ENCODE results near the gene CGB2.
"Not testable (repeated sequence)": the region's sequence is repeated elsewhere in the genome, so short reads cannot be mapped to it uniquely, and the experiment has no call there.

The CGB2 gene

DNA sequence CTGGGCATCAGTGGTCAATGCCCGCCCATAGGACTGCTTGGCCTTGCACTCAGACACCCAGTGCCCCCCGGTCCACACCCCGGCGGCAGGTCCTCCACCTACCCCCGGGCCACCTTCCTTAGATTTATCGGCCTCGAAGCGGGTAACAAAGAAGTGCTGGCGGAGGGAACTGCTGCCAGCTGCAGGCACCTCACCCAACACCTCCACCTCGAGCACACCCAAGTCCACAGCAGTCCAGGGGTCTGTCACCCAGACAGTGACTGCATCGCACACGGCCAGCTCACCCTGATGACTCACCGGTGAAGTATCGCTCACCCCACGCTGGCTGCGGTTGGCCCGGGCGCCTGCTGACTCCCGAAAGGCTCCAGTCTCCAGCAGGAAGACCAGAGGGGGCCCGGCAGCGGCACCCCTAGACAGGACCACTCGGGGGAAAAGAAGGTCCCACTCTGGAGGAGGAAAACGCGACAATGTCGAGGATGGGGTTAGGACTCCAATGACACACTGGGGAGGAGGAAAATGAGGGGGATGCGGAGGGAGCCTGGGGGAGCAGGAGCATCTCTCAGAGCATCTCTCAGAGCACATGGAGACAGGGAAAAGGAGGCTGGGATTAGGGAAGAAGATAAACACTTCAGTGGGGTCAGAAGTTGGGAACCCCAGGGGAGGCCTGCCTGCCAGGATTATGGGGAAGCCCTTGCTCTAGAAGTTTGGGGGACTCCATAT, 7.0 kb downstream of the CGB2 start:
- DNase-seq: not testable (repeated sequence)

GRCh38 chr19:49039736-49040135, 8.0 kb downstream of the CGB2 start:
- DNase-seq: not testable (repeated sequence)

GRCh38 chr19:49042177-49042576, 10.5 kb downstream of the CGB2 start:
- DNase-seq: no peak

- not testable (repeated sequence) for DNase-seq
These were observed 11.0 kb downstream of the CGB2 start for GRCh38 chr19:49042666-49043065.

- DNase-seq: not testable (repeated sequence)
These were observed 11.9 kb downstream of the CGB2 start, which contains the start of gene CGB5 for GRCh38 chr19:49043548-49043947. Gene CGB5, plus strand, starts transcription at chr19:49043848. Its CDS starts 362 bp downstream, at chr19:49044210.

DNA sequence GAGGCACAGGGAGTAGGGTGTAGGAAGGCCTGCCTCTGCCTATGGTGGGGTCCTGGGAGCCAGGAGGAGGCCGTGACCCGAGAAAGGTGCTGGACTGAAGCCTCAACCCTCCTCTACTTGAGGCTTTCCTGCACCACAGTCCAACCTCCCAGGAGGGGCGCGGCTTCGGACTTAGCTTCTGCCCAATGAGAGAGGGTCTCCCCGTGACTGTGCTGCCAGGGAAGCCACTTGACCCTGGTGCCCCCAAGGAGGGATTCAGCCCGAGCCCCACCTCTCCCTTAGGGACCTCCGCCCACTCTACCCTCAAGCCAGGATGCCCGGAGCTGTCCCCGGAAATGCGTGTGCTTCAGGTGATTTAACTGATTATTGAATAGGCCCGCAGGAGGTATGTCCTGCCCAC, 17.3 kb downstream of the CGB2 start, which contains the start of gene CGB8:
Gene CGB8, minus strand, starts transcription at position 101 of the 400 bp plus-strand sequence. CDS start 372 bp downstream, outside the sequence.
- DNase-seq: not testable (repeated sequence)

DNA sequence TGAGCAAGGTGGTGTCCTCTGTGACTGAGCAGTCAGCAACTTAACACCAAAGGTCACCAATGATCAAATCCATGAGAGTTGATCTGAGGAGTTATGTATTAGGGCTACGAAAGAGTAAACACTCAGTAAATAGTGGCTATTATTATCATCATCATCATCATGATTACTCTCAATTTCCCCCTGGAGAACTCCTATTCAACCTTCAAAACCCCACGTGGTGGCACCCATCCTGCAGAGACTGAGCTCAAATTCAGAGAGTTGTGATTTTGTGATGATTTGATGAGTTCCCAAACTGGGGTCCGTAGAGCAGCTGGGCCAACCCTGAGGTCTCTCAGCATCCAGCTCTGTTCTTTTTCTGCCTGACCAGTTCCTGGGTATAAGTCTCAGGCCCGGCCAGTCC, 18.1 kb downstream of the CGB2 start:
- DNase-seq: not testable (repeated sequence)

DNA sequence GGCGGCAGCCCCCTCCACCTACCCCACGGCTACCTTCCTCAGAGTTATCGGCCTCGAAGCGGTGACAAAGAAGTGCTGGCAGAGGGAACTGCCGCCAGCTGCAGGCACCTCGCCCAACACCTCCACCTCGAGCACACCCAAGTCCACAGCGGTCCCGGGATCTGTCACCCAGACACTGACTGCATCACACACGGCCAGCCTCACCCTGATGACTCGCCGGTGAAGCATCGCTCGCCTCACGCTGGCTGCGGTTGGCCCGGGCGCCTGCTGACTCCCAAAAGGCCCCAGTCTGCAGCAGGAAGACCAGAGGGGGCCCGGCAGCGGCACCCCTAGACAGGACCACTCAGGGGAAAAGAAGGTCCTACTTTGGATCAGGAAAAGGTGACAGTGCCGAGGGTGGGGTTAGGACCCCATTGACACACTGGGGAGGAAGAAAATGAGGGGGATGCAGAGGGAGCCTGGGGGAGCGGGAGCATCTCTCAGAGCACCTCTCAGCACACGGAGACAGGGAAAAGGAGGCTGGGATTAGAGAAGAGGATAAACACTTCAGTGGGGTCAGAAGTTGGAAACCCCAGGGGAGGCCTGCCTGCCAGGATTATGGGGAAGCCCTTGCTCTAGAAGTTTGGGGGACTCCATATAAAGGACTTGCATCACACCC, 18.8 kb downstream of the CGB2 start:
- not testable (repeated sequence) for DNase-seq

DNA sequence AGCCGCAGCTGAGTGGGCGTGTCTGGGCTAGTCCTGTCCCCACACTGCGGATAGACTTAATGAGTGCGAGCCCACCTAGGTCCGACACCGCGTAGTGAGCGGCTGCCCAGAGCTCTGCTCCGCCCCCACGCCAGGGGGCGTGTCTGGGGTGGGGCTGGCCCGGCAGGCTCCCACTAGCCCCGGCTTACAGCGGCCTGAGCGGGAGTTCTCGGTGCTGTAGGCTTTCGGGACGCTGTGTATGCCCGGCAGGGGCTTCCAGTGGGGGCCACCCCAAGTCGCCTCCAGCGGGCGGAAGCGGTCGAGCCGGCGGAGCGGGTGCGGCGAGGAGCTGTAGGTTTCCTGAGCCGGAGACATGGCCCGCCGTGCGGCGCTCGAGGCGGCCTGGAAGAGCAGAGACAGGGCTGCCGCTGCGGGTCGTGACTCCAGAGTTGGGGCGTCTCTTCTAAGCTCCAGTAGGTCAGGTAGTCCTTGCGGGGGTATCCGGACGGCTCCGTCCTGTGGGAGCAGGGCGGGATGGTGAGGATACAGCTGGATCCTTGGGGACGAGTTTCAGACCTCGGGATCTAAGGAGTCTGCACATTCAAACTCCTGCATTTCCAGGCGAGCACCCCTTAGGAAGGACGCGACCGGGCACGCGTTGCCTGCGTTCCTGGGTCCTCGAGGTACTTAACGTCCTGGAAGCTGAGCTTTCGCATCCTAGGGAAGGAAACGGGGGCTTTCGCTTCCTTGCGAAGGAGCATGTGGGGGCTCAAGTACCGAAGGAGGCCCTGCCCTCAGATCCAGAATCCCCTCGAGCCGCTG, 24.6 kb downstream of the CGB2 start:
- peak; percentile 64 for DNase-seq

DNA sequence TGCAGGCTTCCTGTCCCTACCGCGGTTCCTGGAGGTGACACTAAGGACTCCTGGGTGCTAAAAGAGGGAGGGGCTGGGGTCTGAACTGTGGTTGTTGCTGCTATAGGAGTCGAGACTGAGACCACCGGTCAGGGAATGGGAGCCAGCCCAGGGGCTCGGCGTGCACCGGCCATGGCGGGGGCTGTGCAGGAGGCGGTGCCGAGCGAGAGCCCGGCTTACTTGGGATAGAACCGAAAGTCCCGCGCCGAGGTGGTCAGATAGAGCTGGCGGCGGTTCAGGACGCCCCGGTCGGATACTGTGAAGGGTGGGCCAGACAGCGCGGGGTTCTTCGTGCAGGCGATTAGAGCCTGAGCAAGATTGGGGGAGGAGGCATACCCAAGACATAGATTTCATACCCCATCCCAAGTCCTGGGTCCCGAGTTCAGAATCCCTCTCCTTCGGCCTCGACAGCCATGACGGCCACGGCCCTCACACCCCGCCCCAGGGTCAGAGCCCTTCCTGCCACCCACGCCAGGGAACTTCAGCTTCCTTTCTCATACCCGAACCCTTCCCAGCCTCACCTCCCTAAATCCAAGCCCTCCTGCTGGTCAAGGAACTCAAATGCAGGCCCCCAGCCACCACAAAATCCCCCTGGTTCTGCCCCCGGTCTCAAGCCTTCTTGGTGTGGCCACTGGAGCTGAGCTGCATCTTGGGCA, 25.4 kb downstream of the CGB2 start:
- DNase-seq: peak; percentile 7

- DNase-seq: peak; percentile 66
These were observed 26.0 kb downstream of the CGB2 start, which contains the start of gene CGB7 for GRCh38 chr19:49057636-49058234. Gene CGB7, minus strand, starts transcription at chr19:49057749. Its CDS starts 2,374 bp downstream, at chr19:49055375.

- DNase-seq: no peak
These were observed 26.9 kb downstream of the CGB2 start for GRCh38 chr19:49058562-49058961.

- DNase-seq: no peak
These were observed 27.4 kb downstream of the CGB2 start for GRCh38 chr19:49059053-49059452.

DNA sequence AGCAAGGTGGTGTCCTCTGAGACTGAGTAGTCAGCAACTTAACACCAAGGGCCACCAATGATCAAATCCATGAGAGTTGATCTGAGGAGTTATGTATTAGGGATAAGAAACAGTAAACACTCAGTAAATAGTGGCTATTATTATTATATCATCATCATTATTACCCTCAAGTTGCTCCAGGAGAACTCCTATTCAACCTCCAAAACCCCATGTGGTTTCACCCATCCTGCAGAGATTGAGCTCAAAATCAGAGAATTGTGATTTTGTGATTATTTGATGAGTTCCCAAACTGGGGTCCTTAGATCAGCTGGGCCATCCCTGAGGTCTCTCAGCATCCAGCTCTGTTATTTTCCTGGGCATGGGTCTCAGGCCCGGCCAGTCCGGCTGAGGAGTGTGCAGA, 29.3 kb downstream of the CGB2 start:
- no peak for DNase-seq

DNA sequence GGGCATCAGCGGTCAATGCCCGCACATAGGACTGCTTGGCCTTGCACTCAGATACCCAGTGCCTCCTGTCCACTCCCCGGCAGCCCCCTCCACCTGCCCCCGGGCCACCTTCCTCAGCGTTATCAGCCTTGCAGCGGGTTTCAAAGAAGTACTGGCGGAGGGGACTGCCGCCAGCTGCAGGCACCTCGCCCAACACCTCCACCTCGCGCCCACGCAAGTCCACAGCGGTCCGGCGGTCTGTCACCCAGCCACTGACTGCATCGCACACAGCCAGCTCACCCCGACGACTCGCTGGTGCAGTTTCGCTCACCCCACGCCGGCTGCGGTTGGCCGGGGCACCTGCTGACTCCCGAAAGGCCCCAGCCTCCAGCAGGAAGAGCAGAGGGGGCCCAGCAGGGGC, 29.8 kb downstream of the CGB2 start:
- DNase-seq: no peak

DNA sequence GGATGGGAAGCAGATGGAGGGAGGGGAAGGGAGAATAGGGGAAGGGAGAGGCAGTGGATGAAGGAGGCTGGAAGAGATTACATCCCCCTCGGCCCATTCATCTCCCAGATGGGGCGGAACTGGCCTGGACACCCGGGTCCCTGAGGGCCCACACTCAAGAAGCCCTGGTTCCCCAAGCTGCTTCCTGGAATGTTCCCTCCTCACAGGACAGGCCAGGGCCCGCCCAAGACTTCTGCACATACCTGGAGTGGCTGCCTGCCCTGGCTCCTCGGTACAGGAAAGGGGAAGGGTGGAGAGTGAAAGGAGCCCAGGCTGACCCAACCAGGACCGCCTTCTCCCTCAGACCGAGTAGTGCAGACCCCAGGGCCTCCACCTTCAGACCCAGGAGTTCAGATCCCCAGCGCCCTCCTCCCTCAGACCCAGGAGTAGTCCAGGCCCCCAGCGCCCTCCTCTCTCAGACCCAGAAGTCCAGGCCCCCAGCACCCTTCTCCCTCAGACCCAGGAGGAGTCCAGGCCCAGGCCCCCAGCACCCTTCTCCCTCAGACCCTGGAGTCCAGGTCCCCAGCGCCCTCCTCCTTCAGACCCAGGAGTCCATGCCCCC, 32.4 kb downstream of the CGB2 start:
- no peak for DNase-seq

DNA sequence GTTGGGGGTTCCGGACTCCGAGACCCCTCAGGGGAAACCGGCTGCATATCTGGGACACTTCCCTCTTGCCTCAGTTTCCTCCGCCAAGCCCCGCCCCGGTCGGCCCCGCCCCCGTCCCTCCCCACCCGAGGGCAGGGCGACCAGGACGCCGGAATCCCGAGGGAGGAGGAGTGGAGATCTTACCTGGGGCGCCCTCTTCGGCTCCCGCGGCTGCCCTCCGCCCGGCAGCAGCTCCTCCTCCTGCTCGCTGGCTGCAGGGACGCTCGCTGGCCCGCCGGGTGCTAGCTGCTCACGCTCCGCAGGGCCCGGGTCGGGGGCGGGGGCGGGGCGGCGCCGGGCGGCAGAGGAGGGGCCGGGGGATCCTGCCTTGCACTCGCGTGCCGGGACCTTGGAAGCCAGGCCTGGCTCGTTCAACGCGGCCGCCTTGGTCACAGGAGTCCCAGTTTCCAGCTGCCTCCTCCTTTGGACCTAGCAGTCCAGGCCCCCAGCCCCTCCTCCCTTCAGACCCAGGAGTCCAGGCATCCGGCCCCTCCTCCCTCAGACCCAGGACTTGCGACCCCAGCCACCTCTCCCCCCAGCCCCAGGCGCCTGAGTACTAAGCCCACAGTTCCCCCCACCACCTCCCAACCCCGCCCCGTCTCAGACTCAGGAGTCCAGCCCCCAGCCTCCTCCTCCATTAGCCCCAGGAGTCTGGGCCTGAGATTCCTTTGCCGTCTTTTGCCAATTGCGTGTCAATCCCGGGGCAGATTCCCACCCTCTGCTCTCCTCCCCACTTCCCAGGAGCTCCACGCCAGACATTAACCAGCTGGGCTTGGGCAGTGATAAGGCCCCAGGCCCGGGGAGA, 33.3 kb downstream of the CGB2 start, which contains the start of gene NTF4:
Gene NTF4, minus strand, starts transcription at position 51 of the 844 bp plus-strand sequence. CDS start 2,821 bp downstream, outside the sequence.
- peak; percentile 9 for DNase-seq

DNA sequence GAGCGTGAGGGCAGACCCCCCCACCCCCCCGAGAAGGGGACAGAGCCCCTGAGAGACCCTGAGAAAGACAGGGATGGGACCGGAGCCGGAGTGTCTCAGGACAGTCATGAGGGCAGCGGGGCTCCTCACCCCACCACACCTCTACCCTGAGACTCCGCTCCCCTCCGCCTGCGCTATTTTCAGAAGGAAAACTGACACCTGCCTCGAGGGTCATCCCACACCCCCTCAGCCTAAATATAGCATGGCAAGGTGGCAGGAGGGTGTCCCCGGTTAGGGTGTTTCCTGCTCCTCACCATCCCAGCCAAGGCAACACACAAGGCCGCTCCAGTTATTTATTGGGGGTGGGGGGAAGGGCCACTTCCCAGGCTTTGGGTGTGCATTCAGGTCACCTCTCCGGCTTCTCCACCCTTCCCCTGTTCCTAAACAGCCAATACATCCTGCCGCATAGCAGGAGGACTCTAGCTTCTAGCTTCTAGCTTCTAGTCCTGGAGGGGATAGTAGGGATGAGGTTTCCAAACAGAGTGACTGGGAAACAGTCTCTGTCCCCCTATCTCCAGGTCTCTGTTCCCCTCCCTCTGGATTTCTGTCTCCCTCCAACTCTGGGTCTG, 34.3 kb downstream of the CGB2 start:
- no peak for DNase-seq

DNA sequence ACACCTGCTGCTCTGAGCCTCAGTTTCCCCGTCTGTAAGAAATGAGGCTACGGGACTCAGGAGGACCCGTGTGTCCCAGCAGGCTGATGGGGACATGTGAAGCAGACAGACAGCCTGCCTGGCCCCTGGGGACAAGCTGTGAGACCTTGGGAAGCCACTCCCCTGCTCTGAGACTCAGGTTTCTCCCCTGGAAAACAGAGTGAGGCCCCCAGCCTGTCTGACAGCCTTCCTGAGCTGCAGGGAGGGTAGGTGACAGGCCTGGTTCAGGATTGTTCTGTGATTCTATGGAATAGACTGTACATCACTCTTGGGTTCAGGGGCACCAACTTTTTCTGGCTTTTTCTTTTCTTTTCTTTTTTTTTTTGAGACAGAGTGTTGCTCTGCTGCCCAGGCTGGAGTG, 35.9 kb downstream of the CGB2 start:
- DNase-seq: no peak

DNA sequence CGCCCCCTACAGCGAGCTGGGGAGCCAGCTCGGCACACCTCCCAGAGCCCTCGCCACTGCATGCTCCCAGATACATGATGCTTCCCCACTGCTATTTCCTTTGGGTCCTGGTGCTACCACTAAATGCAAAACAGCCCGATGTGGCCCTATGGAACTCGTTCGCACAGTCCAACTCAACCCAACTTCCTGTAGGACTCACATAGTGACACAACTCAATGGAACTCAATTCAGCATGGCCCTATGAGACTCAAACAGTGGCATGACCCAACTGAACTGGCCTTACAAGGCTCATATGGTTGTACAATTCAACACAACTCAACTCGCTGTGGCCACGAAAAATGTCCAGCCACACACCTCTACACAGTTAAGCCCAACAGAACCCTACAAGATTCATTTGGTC, 37.3 kb downstream of the CGB2 start:
- no peak for DNase-seq

All from CD4-positive, alpha-beta T cell treated with Interleukin-6 for 4 hours (primary cell).